GM12878 (cell line): Measurements from ENCODE around the gene RASGEF1B.

ENCODE experiments used
- CEBPB ChIP-seq, 2 experiments: fragments of 150-350 bp in 1 of 2; IDR thresholded peaks; 2 replicates each; pipeline ENCODE4 v1.6.1; 2012 to 2014; ENCODE audit warnings: low read depth in 2 of 2, low read length in 2 of 2, borderline replicate concordance in 1 of 2, inconsistent platforms in 1 of 2
- CTCF ChIP-seq, 3 experiments: IDR thresholded peaks in 2 of 3; conservative IDR thresholded peaks in 1 of 3; 2 replicates each; pipeline ENCODE4 v1.5.1; 2011; ENCODE audit warnings: low read depth in 3 of 3, low read length in 3 of 3, mild to moderate bottlenecking in 3 of 3, control low read depth in 2 of 3, moderate library complexity in 2 of 3, inconsistent platforms in 1 of 3, mixed read lengths in 1 of 3; ENCODE audit not compliant: control insufficient read depth in 2 of 3, insufficient read depth in 1 of 3; ENCODE audit errors: extremely low read depth in 1 of 3
- ZBED1 ChIP-seq: IDR thresholded peaks from 2 replicates; pipeline ENCODE4 v1.6.1; 2016; ENCODE audit warnings: borderline replicate concordance

- TF ChIP-seq CEBPB (IDR thresholded peaks at IDR 0.05; ENCODE audit: borderline replicate concordance in 1 of 2, low read depth in 2 of 2, low read length in 2 of 2) (no peak), CTCF (IDR thresholded peaks at IDR 0.05 in 2 of 3, conservative IDR thresholded peaks at IDR 0.05 in 1 of 3; ENCODE audit: control insufficient read depth in 2 of 3, extremely low read depth in 1 of 3, insufficient read depth in 1 of 3, low read depth in 3 of 3, low read length in 3 of 3) (no peak), ZBED1 (no peak)
Observed at GRCh38 chr4:81454948-81455347, 16.8 kb downstream of the RASGEF1B start.
